IMR-90 (cell line): ENCODE data around the gene FAM8A1. TPM values are rescaled to one million over a fixed set of nuclear protein-coding genes. Genes with fewer than 3 reads are reported as not detected.

Experiments
- ATAC-seq: fragments of 200-7000 bp; cut with Tn5 transposase; 2 replicates; pipeline ENCODE4 v1.9.1; 2020; ENCODE audit warnings: low read depth, mild to moderate bottlenecking, moderate library complexity
- BruUV-seq: library from RNA; stranded (reverse); fragments of 400-500 nt; replicated peaks from 2 replicates; lab custom pipeline; 2021; lab: Mats Ljungman, UMichigan
- CTCF ChIA-PET: fragments of 300-600 bp; formaldehyde crosslinking; extraction: SDS; loops from one replicate; lab custom pipeline; 2021; ENCODE audit warnings: antibody characterized with exemption; lab: Yijun Ruan, JAX
- POLR2A ChIA-PET: fragments of 300-600 bp; sonication (Branson Sonifier 250); formaldehyde crosslinking; loops from one replicate; lab custom pipeline; 2022; ENCODE audit warnings: antibody characterized with exemption; ENCODE audit not compliant: unreplicated experiment; lab: Charles Lee
- DNase-seq: peaks from one replicate; pipeline ENCODE4 v3.0.0; 2013
- H2AFZ ChIP-seq: replicated peaks from 2 replicates; pipeline ENCODE3; 2013; ENCODE audit warnings: low read length, mild to moderate bottlenecking; ENCODE audit not compliant: poor library complexity
- H2AK5ac ChIP-seq: 2 replicates; pipeline ENCODE4 v1.6.1; 2013; ENCODE audit warnings: low read depth, low read length, inconsistent platforms
- H2AK9ac ChIP-seq: replicated peaks from 2 replicates; pipeline ENCODE3; 2013; ENCODE audit warnings: mild to moderate bottlenecking, low read depth, low read length, moderate library complexity; ENCODE audit not compliant: poor library complexity
- H2BK120ac ChIP-seq: 2 replicates; pipeline ENCODE4 v1.6.1; 2013; ENCODE audit warnings: low read depth, low read length, inconsistent platforms
- H2BK15ac ChIP-seq: 3 replicates; pipeline ENCODE4 v1.6.1; 2013; ENCODE audit warnings: low read depth, low read length, inconsistent platforms
- H2BK20ac ChIP-seq: 2 replicates; pipeline ENCODE4 v1.6.1; 2013; ENCODE audit warnings: low read depth, mild to moderate bottlenecking, inconsistent platforms, low read length, moderate library complexity
- H2BK5ac ChIP-seq: 2 replicates; pipeline ENCODE4 v1.6.1; 2013; ENCODE audit warnings: mild to moderate bottlenecking, low read depth, low read length, inconsistent platforms; ENCODE audit not compliant: poor library complexity, severe bottlenecking
- H3K14ac ChIP-seq: replicated peaks from 2 replicates; pipeline ENCODE4 v1.6.1; 2013; ENCODE audit warnings: low read depth, low read length, inconsistent platforms
- H3K18ac ChIP-seq: 2 replicates; pipeline ENCODE4 v1.6.1; 2013; ENCODE audit warnings: low read depth, low read length, control low read depth
- H3K23ac ChIP-seq: 2 replicates; pipeline ENCODE4 v1.6.1; 2013; ENCODE audit warnings: low read depth, low read length, inconsistent platforms
- H3K27ac ChIP-seq: 2 replicates; pipeline ENCODE4 v1.5.1; 2013; ENCODE audit warnings: mild to moderate bottlenecking, control low read depth, low read length; ENCODE audit not compliant: insufficient read depth
- H3K27me3 ChIP-seq: 2 replicates; pipeline ENCODE4 v1.6.1; 2013; ENCODE audit warnings: low read length; ENCODE audit not compliant: control insufficient read depth, insufficient read depth
- H3K36me3 ChIP-seq: 2 replicates; pipeline ENCODE4 v1.6.1; 2013; ENCODE audit warnings: low read length, mixed read lengths; ENCODE audit not compliant: control insufficient read depth, insufficient read depth
- H3K4ac ChIP-seq: 2 replicates; pipeline ENCODE4 v1.6.1; 2013; ENCODE audit warnings: low read depth, low read length, inconsistent platforms
- H3K4me1 ChIP-seq: 2 replicates; pipeline ENCODE4 v1.6.1; 2013; ENCODE audit warnings: low read length, mixed read lengths; ENCODE audit not compliant: control insufficient read depth, insufficient read depth
- H3K4me2 ChIP-seq: 2 replicates; pipeline ENCODE4 v1.6.1; 2013; ENCODE audit warnings: low read depth, mild to moderate bottlenecking, control low read depth, low read length, moderate library complexity
- H3K4me3 ChIP-seq: 2 replicates; pipeline ENCODE4 v1.5.1; 2013; ENCODE audit warnings: low read depth, mild to moderate bottlenecking, control low read depth, low read length, moderate library complexity; ENCODE audit not compliant: insufficient read depth
- H3K56ac ChIP-seq: 2 replicates; pipeline ENCODE4 v1.6.1; 2013; ENCODE audit warnings: low read length, inconsistent platforms; ENCODE audit not compliant: insufficient read depth; ENCODE audit errors: extremely low read depth
- H3K79me1 ChIP-seq, 2 experiments: 2 replicates each; pipeline ENCODE4 v1.6.1; 2013; ENCODE audit warnings: low read length in 2 of 2, inconsistent platforms in 1 of 2, low read depth in 1 of 2
- H3K9ac ChIP-seq: 2 replicates; pipeline ENCODE4 v1.6.1; 2013; ENCODE audit warnings: low read depth, low read length, control low read depth
- H3K9me1 ChIP-seq: 2 replicates; pipeline ENCODE4 v1.6.1; 2013; ENCODE audit warnings: low read length, inconsistent platforms; ENCODE audit not compliant: insufficient read depth
- H3K9me3 ChIP-seq: 2 replicates; pipeline ENCODE4 v1.6.1; 2013; ENCODE audit warnings: low read length; ENCODE audit not compliant: control insufficient read depth, insufficient read depth
- H4K20me1 ChIP-seq: 2 replicates; pipeline ENCODE4 v1.6.1; 2013; ENCODE audit warnings: low read length, inconsistent platforms; ENCODE audit not compliant: insufficient read depth
- H4K5ac ChIP-seq: 2 replicates; pipeline ENCODE4 v1.6.1; 2013; ENCODE audit warnings: mild to moderate bottlenecking, low read depth, low read length, control low read depth
- H4K8ac ChIP-seq, 2 experiments: 2 replicates each; pipeline ENCODE4 v1.6.1; 2013; ENCODE audit warnings: low read depth in 2 of 2, low read length in 2 of 2, control low read depth in 1 of 2, inconsistent platforms in 1 of 2
- H4K91ac ChIP-seq: 2 replicates; pipeline ENCODE4 v1.6.1; 2013; ENCODE audit warnings: low read depth, low read length, inconsistent platforms; ENCODE audit not compliant: insufficient read depth
- BHLHE40 ChIP-seq: fragments of 150-350 bp; IDR thresholded peaks from 2 replicates; pipeline ENCODE4 v1.6.1; 2016; ENCODE audit warnings: mild to moderate bottlenecking, low read depth, low read length
- CEBPB ChIP-seq: IDR thresholded peaks from 2 replicates; pipeline ENCODE4 v1.6.1; 2012; ENCODE audit warnings: low read depth, low read length, improper control_type of control experiment
- CTCF ChIP-seq: conservative IDR thresholded peaks from 2 replicates; pipeline ENCODE4 v1.5.1; 2012; ENCODE audit warnings: mild to moderate bottlenecking, low read depth, low read length, improper control_type of control experiment
- MAFK ChIP-seq: IDR thresholded peaks from 2 replicates; pipeline ENCODE4 v1.6.1; 2012; ENCODE audit warnings: low read depth, low read length, improper control_type of control experiment
- RFX5 ChIP-seq: IDR thresholded peaks from 2 replicates; pipeline ENCODE4 v1.8.0; 2012; ENCODE audit warnings: low read depth, mild to moderate bottlenecking, low read length, moderate library complexity
- WGBS, 2 experiments: methylation state at CpG; one replicate each; pipeline versions ENCODE4 v1.1.5 to v1.1.7; 2013; ENCODE audit warnings: missing lambda C conversion rate in 2 of 2; ENCODE audit not compliant: insufficient read length in 1 of 2; ENCODE audit errors: extremely low coverage in 2 of 2; 5-methylcytosine and 5-hydroxymethylcytosine counted together
- dilution Hi-C: fragments of 300-500 bp; cut with HindIII; formaldehyde crosslinking; loops from one replicate; pipeline ENCODE4 v1.14.3; 2018; ENCODE audit warnings: low sequenced_read_pairs; ENCODE audit not compliant: unreplicated experiment
- in situ Hi-C: fragments of 300-500 bp; cut with MboI; formaldehyde crosslinking; loops from 3 replicates; pipeline ENCODE4 v1.14.3; 2019; ENCODE audit warnings: low sequenced_read_pairs, inconsistent platforms, mixed read lengths
- intact Hi-C: fragments of 100-400 bp; cut with micrococcal nuclease; formaldehyde crosslinking; loops from 2 replicates; pipeline ENCODE4 v1.10.0; 2022
- polyA plus RNA-seq, 3 experiments: library from polyadenylated mRNA; depleted of rRNA; stranded (reverse); fragments of >200 nt; gene quantifications; 2 replicates each; pipeline ENCODE4 v1.2.3, GENCODE V29; 2012; ENCODE audit warnings: low replicate concordance in 1 of 3
- total RNA-seq: library from RNA; depleted of rRNA; stranded (reverse); fragments of >200 nt; gene quantifications from 2 replicates; pipeline ENCODE4 v1.2.3, GENCODE V29; 2012

FAM8A1 gene
- total and polyA plus RNA-seq, 2 of the 4 experiments (the other 2 are of a cell fraction) = 8.1 to 8.2 TPM

- H3K27me3 ChIP-seq = no peaks in the 10 kb centered on the region
- no peak overlapping the region for H2AK9ac ChIP-seq
- no peak overlapping the region for H2BK15ac ChIP-seq
- no peak overlapping the region for H3K14ac ChIP-seq
- H3K9me3 ChIP-seq = no peaks in the 10 kb centered on the region
- H2AK5ac ChIP-seq = no peak overlapping the region
- ChIA-PET POLR2A (interaction anchor here (0.6 kb wide), 1 partner anchor 12 kb away, joined by 7 read pairs; the partner anchor contains the start of gene FAM8A1), CTCF (no interaction called here)
- peaks cover 6% of the 10 kb centered on the region; the same call in 1 of the 2 replicates for H3K9me1 ChIP-seq
- no CpG with 5 or more reads among the region's 6 CpGs for WGBS, 2 experiments
- BruUV-seq = no TSS peak
- H2BK120ac ChIP-seq = no peak overlapping the region
- no peak overlapping the region for H4K8ac ChIP-seq
- H3K79me1 ChIP-seq = no peaks in the 10 kb centered on the region
- H2AFZ ChIP-seq = no peak overlapping the region
- no peak overlapping the region for H3K4ac ChIP-seq
- no peak overlapping the region for H3K27ac ChIP-seq
- no peak for TF ChIP-seq CTCF
- no peak for TF ChIP-seq MAFK
- no peak for TF ChIP-seq CEBPB
- no peak for TF ChIP-seq BHLHE40
- no peak for TF ChIP-seq RFX5
- intact Hi-C loops (no loop called here), in situ Hi-C loops (loop anchor here (10.0 kb wide), 1 partner anchor 303 kb away; the partner anchor contains the start of gene RBM24), dilution Hi-C loops (no loop called here)
- H4K91ac ChIP-seq = no peak overlapping the region
- H3K18ac ChIP-seq = no peak overlapping the region
- no peak overlapping the region for H3K56ac ChIP-seq
- H4K5ac ChIP-seq = no peak overlapping the region
- H3K4me1 ChIP-seq = peaks cover 2% of the 10 kb centered on the region; the same call in 1 of the 2 replicates
- H3K9ac ChIP-seq = no peak overlapping the region
- DNase-seq = no peak
- H2BK5ac ChIP-seq = no peak overlapping the region
- no peak overlapping the region for H3K4me2 ChIP-seq
- ATAC-seq = no peak
- no peaks in the 10 kb centered on the region for H3K36me3 ChIP-seq
- no peaks in the 10 kb centered on the region for H4K20me1 ChIP-seq
- H2BK20ac ChIP-seq = no peak overlapping the region
- H3K23ac ChIP-seq = no peak overlapping the region
- H3K4me3 ChIP-seq = no peak overlapping the region
Observed at GRCh38 chr6:17588011-17588410, 12.1 kb upstream of the FAM8A1 start.
